Measurements from ENCODE around the gene OR1J2.

DNA sequence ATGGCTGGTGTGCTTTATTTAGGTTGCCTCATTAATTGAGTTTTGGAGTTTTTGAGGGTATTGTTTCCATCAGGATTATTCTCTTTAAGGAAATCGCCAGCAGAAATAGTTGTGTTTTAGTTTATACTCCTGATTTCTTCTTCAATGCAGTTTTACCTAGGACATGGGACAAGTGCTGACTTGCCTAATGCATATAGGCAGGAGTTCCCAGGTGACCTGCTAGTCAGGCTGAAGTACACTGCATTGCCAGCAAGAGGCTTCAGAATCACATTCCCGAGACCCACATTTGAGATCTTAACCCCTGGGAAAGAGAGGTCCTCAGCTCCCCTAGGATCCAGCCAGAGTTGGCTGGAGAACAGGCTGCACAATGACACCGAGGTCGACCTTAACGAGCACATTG, 40.8 kb downstream of the OR1J2 start:
- TF ChIP-seq POLR2A (IDR thresholded peaks at IDR 0.05) (no peak), POLR2AphosphoS5 (IDR thresholded peaks at IDR 0.05) (no peak)

All from suprapubic skin (tissue), 4 donors.